AG04450 (cell line): ENCODE data around the gene AGBL3. TPM values are rescaled to one million over a fixed set of nuclear protein-coding genes. Genes with fewer than 3 reads are reported as not detected.

Source experiments
- CTCF ChIA-PET: fragments of 300-600, 350-600 bp; formaldehyde crosslinking; extraction: SDS; loops from one replicate; lab custom pipeline; 2022; ENCODE audit warnings: antibody characterized with exemption, inconsistent platforms; lab: Charles Lee
- POLR2A ChIA-PET: fragments of 350-600 bp; formaldehyde crosslinking; extraction: SDS; loops from one replicate; lab custom pipeline; 2021; ENCODE audit warnings: antibody characterized with exemption, inconsistent platforms; lab: Yijun Ruan, JAX
- DNase-seq: peaks from one replicate; pipeline ENCODE4 v3.0.0-alpha.2; 2011; ENCODE audit warnings: low read depth, low spot score
- H3K27ac ChIP-seq: one replicate; pipeline ENCODE4 v1.5.1; 2012; ENCODE audit warnings: low read depth, low read length, control low read depth
- H3K27me3 ChIP-seq: one replicate; pipeline ENCODE4 v1.6.0; 2012; ENCODE audit warnings: low read length; ENCODE audit not compliant: control insufficient read depth, insufficient read depth
- H3K4me3 ChIP-seq: 2 replicates; pipeline ENCODE4 v1.5.1; 2011; ENCODE audit warnings: mild to moderate bottlenecking, low read depth, low read length, control low read depth
- H3K9me3 ChIP-seq: 2 replicates; pipeline ENCODE4 v1.5.1; 2012; ENCODE audit warnings: low read length; ENCODE audit not compliant: control insufficient read depth, insufficient read depth
- CTCF ChIP-seq: IDR thresholded peaks from 2 replicates; pipeline ENCODE4 v1.5.1; 2011; ENCODE audit warnings: low read depth, low read length, control low read depth, inconsistent platforms
- polyA plus RNA-seq: library from polyadenylated mRNA; depleted of rRNA; stranded (reverse); fragments of >200 nt; gene quantifications from 2 replicates; pipeline ENCODE4 v1.2.3, GENCODE V29; 2011; rRNA removed

The AGBL3 gene
- polyA plus RNA-seq, 1 experiment = 0.38 TPM

GRCh38 chr7:135184254-135184841 lies 198.0 kb downstream of the AGBL3 start:
- no peak overlapping the region for H3K4me3 ChIP-seq
- H3K9me3 ChIP-seq = peaks cover 28% of the 10 kb centered on the region
- no peak for TF ChIP-seq CTCF
- CTCF ChIA-PET = no interaction called here
- no peak overlapping the region for H3K27ac ChIP-seq
- no peaks in the 10 kb centered on the region for H3K27me3 ChIP-seq
- POLR2A ChIA-PET = no interaction called here
- DNase-seq = no peak

Other genes starting within 250 kb of the AGBL3 start
- 578 and 804 TPM in 2 replicates for gene CALD1, start 206.9 kb upstream of the AGBL3 start, polyA plus RNA-seq
- 1.0 and 1.4 TPM in 2 replicates for gene TMEM140, start 161.6 kb downstream of the AGBL3 start, polyA plus RNA-seq
- 28.4 and 30.6 TPM in 2 replicates for gene CYREN, start 184.2 kb downstream of the AGBL3 start, polyA plus RNA-seq
- gene WDR91, start 225.0 kb downstream of the AGBL3 start, polyA plus RNA-seq = 6.3 and 6.8 TPM in 2 replicates
- gene STRA8, start 247.3 kb downstream of the AGBL3 start, polyA plus RNA-seq = not detected in 2 replicates